ENCODE data around the gene UPK1A. TPM values are rescaled to one million over a fixed set of nuclear protein-coding genes. Genes with fewer than 3 reads are reported as not detected.

UPK1A gene
- total RNA-seq, 4 donors from 2014 or later, result 1.5 to 8.3 (median 5.6) TPM

GRCh38 chr19:35720163-35720524, 53.8 kb downstream of the UPK1A start:
- no peak for TF ChIP-seq POLR2AphosphoS5 (IDR thresholded peaks at IDR 0.05)
- TF ChIP-seq CTCF (IDR thresholded peaks at IDR 0.05), result no peak
- TF ChIP-seq EP300 (IDR thresholded peaks at IDR 0.05), result no peak
- no peak for TF ChIP-seq POLR2A (IDR thresholded peaks at IDR 0.05)
- H3K27ac ChIP-seq, result no peak overlapping the region
- no peak for DNase-seq (ENCODE audit: low spot score in 2 of 2)
- no peak overlapping the region for H3K4me3 ChIP-seq
- WGBS, result 93% methylated on average over 9 of the region's 9 CpGs
- H3K36me3 ChIP-seq, result peaks cover 48% of the 10 kb centered on the region
- H3K4me1 ChIP-seq, result peaks cover 33% of the 10 kb centered on the region
- H3K27me3 ChIP-seq, result no peaks in the 10 kb centered on the region
- no peaks in the 10 kb centered on the region for H3K9me3 ChIP-seq

- peaks cover 28% of the 10 kb centered on the region for H3K4me1 ChIP-seq
- no peak for DNase-seq (ENCODE audit: low spot score in 2 of 2)
- no peaks in the 10 kb centered on the region for H3K9me3 ChIP-seq
- H3K36me3 ChIP-seq, result peaks cover 53% of the 10 kb centered on the region
- H3K4me3 ChIP-seq, result no peak overlapping the region
- H3K27ac ChIP-seq, result no peak overlapping the region
- TF ChIP-seq CTCF (IDR thresholded peaks at IDR 0.05) (no peak), POLR2A (IDR thresholded peaks at IDR 0.05) (no peak), POLR2AphosphoS5 (IDR thresholded peaks at IDR 0.05) (no peak), EP300 (IDR thresholded peaks at IDR 0.05) (no peak)
- no peaks in the 10 kb centered on the region for H3K27me3 ChIP-seq
- 89% methylated on average over 7 of the region's 17 CpGs for WGBS
Measured at GRCh38 chr19:35720648-35721047, 54.3 kb downstream of the UPK1A start.

GRCh38 chr19:35721374-35721773, 55.1 kb downstream of the UPK1A start:
- Histone ChIP-seq H3K4me1 (peaks cover 20% of the 10 kb centered on the region), H3K4me3 (no peak overlapping the region), H3K27ac (no peak overlapping the region), H3K9me3 (no peaks in the 10 kb centered on the region), H3K27me3 (no peaks in the 10 kb centered on the region), H3K36me3 (peaks cover 60% of the 10 kb centered on the region)
- no peak for TF ChIP-seq CTCF (IDR thresholded peaks at IDR 0.05)
- no peak for TF ChIP-seq POLR2AphosphoS5 (IDR thresholded peaks at IDR 0.05)
- TF ChIP-seq POLR2A (IDR thresholded peaks at IDR 0.05), result no peak
- TF ChIP-seq EP300 (IDR thresholded peaks at IDR 0.05), result no peak
- DNase-seq (ENCODE audit: low spot score in 2 of 2), result peak in 1 of 2 donors; percentile 64
- 91% methylated on average over 13 of the region's 16 CpGs for WGBS

- Histone ChIP-seq H3K27me3 (no peaks in the 10 kb centered on the region), H3K4me3 (no peak overlapping the region), H3K4me1 (peaks cover 17% of the 10 kb centered on the region), H3K9me3 (no peaks in the 10 kb centered on the region), H3K36me3 (peaks cover 71% of the 10 kb centered on the region), H3K27ac (no peak overlapping the region)
- DNase-seq (ENCODE audit: low spot score in 2 of 2), result peak in 1 of 2 donors; percentile 53
- TF ChIP-seq POLR2AphosphoS5 (IDR thresholded peaks at IDR 0.05) (no peak), CTCF (IDR thresholded peaks at IDR 0.05) (no peak), EP300 (IDR thresholded peaks at IDR 0.05) (no peak), POLR2A (IDR thresholded peaks at IDR 0.05) (no peak)
- WGBS, result 93% methylated on average over 14 of the region's 14 CpGs
Measured at GRCh38 chr19:35722461-35722860, 56.1 kb downstream of the UPK1A start.

GRCh38 chr19:35722897-35723296, 56.6 kb downstream of the UPK1A start:
- Histone ChIP-seq H3K4me3 (no peak overlapping the region), H3K27ac (no peak overlapping the region), H3K9me3 (no peaks in the 10 kb centered on the region), H3K36me3 (peaks cover 75% of the 10 kb centered on the region), H3K27me3 (no peaks in the 10 kb centered on the region), H3K4me1 (peaks cover 17% of the 10 kb centered on the region)
- no peak for DNase-seq (ENCODE audit: low spot score in 2 of 2)
- no peak for TF ChIP-seq POLR2A (IDR thresholded peaks at IDR 0.05)
- TF ChIP-seq POLR2AphosphoS5 (IDR thresholded peaks at IDR 0.05), result no peak
- no peak for TF ChIP-seq CTCF (IDR thresholded peaks at IDR 0.05)
- no peak for TF ChIP-seq EP300 (IDR thresholded peaks at IDR 0.05)
- 89% methylated on average over 10 of the region's 16 CpGs for WGBS

All from suprapubic skin (tissue), 4 donors.